Measurements from ENCODE around the gene BUD23.

The BUD23 gene

GRCh38 chr7:73742753-73743641 is 59.6 kb downstream of the BUD23 start:
- peak; percentile 23 to 56 for DNase-seq

- DNase-seq = no peak
These were observed 63.0 kb downstream of the BUD23 start for GRCh38 chr7:73746378-73746777.

All from NCI-H524 (cell line).